HCEC 1CT (cell line): ENCODE data around the gene RRP9.

Experiments used
- DNase-seq: peaks from one replicate; pipeline ENCODE4 v3.0.0-alpha.2; 2017

Gene RRP9

DNA sequence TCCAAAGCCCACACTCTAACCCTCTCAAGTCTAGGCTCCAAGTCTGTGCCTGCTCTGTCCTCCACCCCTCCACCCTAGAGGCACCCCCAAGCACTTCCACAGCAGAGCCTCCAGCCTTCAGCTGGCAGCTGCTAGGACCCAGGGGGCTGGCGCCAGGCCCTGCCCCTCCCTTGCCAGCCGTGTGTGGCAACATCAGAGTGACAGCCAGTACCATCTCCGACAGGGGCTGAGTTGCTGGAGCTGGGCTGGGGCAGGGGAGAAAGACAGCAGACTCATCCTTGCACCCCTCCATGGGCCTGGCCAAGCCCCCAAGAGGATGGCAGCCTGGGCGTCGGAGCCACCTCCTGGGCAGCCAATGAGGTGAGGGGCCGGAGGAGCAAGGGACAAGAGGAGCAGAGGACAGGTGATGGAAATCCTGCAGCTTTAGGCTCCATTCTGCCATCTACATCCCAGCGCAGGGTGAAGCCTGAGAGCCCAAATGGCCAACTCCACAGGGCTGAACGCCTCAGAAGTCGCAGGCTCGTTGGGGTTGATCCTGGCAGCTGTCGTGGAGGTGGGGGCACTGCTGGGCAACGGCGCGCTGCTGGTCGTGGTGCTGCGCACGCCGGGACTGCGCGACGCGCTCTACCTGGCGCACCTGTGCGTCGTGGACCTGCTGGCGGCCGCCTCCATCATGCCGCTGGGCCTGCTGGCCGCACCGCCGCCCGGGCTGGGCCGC is 13.6 kb upstream of the RRP9 start, which contains the start of gene GPR62:
GPR62 (plus strand) TSS at position 207 of the 718 bp plus-strand sequence; CDS start at position 479, 272 bp downstream.
- no peak for DNase-seq

DNA sequence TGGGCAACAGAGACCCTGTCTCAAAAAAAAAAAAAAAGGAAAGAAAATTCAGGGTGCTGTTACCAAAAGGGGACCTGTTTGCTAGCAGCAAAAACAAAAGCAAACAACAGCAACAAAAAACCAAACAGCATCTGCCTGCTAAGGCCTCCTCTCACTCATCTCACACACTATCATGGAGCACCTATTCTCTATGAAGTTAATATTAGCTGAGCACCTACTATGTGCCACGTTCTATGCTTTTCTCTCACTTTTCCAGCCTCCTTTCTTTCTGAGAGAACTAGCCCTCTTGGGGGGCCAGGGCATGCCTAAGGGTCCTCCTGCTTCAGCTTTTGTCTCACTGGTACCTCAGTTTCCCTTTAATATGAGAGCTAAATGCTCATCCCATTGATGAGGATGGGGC is 13.0 kb upstream of the RRP9 start:
- no peak for DNase-seq

DNA sequence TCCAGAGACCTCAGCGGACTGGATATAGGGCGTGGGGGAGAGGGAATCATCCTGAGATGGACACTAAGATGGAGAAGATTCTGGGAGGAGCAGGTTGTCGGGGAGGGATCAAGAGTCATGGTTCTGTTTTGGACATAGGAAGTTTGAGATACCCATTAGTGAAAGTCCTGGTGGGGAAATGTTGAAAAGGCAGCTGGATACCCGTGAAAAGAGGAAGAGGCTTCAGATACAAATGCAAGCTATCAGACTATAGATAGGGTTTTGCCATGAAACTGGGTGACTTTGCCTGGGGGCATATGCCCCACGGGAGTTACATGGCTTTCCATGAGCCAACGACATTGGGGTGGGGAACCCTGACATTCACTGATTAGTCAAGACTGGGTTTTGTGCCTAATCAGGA is 12.4 kb upstream of the RRP9 start:
- DNase-seq = no peak

DNA sequence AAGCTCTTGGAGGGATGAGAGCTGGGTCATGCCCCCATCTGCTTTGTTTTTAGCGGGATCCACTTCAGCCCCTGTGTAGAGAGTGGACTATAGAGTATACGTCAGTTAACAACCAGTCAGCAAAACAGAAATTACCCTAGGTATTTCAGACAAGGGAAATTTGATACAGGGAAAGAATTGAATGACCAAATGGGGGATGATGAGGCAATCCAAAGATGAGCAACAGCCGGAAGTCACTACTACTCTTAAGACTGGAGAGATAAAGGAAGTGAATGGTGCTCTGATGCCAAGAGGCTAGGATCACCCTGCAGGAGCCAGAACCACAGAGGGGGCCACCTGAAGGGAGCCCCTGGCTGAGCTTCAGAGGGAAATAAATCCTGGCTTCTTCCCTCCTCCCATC is 11.7 kb upstream of the RRP9 start:
- peak; percentile 82 for DNase-seq

DNA sequence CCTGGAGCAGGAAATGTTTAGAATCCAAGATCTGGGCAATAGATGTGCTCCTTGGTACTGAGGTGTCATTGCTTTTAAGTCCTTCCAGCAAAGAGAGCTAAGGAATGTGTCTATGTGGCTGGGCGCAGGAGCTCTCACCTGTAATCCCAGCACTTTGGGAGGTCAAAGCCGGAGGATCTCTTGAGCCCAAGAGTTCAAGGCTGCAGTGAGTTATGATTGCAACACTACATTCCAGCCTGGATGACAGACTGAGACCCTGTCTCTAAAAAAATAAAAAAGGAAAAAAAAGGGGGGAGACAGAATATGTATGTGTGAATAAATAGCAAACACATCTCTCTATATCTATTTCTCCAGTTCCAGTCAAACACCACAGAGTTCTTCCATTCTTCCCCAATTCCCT is 9.2 kb upstream of the RRP9 start:
- DNase-seq = no peak

DNA sequence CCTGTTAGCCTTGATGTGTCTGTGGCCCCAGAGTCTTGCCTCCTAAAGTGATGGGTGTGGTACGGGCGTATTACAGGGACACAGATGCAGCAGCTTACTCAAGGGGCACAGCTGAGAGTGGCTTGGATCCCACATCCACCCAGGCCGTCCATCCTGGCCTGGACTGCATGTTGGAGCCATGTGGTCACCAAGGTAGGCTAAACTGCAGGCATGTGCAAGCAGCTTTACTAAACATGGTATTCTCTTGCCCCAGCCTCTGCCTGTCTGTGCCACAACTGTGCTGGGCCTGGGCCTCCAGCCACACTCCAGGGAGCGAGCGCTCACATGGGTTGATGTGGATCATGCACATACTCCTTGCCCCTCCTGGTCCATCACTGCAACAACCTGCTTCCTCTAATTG is 7.4 kb upstream of the RRP9 start:
- no peak for DNase-seq

DNA sequence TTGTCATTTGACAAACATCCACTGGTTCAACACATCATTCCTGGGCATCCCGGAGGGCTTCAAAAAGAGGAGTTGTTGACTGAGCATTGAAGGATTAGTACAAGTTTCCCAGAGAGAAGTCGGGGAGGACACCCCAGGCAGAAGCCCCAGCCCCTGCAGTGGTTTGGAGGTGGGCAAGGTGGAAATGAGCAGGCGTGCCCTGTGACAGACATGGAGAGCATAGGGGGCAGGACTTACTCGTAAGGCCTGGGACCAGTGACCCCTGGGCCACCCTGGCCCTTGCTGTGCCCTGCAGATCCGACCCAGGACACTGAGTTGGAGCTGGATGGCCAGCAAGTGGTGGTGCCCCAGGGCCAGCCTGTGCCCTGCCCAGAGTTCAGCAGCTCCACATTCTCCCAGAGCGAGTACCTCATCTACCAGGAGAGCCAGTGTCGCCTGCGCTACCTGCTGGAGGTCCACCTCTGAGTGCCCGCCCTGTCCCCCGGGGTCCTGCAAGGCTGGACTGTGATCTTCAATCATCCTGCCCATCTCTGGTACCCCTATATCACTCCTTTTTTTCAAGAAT is 6.4 kb upstream of the RRP9 start:
- DNase-seq = no peak

DNA sequence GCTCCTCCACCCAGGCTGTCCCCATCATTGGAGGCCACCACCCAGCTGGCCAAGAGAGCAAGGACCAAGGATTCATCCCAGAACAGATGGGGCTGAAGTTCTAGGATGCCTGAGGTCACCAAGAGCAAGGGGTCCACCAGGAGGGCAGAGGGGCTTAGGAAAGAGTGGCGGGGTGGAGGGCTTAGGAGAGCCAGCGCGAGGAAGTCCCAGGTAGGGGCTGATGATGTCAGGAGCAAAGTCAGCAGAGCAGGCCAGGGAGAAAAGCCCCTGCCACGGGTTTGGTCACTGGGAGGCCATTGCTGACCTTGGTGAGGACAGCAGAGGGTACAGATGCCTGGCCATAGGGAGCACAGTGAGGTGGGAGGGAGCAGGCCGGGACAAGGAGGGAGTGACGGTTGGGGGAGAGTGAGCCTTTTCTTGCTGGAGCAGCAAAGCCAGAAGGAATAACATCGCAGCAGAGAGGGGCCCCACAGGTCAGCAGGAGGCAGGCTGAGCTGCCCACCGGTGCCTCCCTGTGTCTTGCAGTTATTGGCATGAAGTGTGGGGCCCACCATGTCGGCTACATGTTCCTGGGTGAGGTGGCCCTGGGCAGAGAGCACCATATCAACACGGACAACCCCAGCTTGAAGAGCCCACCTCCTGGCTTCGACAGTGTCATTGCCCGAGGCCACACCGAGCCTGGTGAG is 5.7 kb upstream of the RRP9 start:
- no peak for DNase-seq

DNA sequence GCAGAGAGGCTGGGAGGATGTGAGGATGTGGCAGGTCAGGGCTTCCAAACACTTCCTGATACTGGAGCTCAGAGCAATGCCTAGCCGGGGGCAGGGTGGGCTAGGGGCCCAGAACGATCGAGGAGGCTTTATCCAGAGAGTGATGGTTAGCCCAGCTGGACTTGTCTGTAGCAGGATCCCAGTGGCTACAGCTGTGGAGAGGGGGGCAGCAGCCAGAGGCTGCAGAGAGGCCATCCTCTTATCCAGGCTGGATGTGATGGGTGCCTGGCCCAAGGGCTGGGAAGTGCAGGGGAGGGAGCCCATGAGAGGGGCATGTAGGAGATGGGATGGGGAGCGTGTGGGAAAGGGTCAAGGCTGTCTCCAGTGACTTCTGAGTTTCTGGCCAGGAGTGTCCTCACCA is 5.1 kb upstream of the RRP9 start:
- DNase-seq = no peak

DNA sequence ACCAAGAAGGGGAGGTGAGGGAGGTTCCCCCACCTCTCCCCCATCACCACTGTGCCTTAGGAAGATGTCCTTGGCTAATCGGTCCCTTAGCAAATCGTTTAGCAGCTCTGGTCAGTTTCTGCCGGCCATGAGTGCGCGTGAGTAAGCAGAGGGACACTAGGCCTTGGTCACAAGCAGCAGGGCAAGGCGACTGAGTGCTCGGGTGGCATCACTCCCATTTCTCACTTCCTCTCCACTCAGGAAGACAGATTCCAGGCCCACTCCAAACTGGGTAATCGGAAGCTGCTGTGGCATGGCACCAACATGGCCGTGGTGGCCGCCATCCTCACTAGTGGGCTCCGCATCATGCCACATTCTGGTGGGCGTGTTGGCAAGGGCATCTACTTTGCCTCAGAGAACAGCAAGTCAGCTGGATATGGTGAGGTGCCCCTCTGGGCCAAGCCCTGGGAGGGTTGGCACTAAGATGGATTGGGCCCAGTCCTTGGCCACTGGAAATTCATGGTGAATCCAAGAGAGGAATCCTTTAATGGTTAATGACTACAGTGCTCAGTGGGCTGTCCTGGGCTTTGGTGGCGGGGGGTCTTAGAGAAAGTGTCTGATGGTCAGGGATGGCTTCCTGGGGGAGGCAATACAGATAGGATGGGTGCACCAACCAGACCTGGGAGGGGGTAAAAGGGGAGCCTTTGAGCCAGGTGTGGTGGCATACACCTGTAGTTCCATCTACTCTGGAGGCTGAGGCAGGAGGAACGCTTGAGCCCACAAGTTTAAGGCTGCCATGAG is 4.4 kb upstream of the RRP9 start:
- no peak for DNase-seq

DNA sequence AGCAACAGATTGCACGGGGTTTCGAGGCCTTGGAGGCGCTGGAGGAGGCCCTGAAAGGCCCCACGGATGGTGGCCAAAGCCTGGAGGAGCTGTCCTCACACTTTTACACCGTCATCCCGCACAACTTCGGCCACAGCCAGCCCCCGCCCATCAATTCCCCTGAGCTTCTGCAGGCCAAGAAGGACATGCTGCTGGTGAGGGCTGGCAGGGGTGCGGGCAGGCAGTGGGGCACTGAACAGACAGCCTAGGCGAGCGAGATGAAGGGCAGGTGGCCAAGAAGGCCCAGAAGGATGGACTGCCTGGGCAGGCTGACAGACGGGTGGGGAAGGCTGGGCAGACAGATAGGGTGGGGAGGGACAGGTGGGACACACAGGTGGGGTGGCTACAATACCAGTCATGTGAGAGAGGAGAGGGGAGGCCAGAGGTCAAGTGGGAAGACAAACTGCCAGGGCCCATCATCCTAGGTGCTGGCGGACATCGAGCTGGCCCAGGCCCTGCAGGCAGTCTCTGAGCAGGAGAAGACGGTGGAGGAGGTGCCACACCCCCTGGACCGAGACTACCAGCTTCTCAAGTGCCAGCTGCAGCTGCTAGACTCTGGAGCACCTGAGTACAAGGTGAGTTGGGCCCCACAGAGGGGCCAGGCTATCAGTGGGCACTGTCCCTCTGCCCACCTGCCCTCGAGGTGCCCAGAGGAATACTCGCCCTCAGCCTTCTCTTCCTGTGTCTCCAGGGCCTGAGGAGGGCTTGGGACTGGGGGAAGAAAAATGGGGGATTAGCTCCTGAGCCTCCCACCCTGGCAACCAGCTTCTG is 3.5 kb upstream of the RRP9 start:
- DNase-seq = no peak

DNA sequence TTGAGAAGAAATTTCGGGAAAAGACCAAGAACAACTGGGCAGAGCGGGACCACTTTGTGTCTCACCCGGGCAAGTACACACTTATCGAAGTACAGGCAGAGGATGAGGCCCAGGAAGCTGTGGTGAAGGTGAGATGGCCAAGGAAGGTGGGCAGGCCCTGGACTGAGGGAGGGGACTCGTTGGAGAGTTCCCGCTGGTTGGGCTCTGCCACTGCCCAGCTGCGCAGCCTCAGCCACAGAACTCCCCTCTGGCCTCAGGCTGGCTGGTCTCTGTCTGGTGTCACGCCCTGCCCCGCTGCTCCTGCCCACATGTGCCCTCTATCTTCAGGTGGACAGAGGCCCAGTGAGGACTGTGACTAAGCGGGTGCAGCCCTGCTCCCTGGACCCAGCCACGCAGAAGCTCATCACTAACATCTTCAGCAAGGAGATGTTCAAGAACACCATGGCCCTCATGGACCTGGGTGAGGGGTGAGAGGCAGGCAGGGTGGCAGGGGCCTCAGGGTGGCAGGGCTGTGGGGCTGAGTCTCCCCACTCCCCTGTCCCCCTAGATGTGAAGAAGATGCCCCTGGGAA is 2.8 kb upstream of the RRP9 start:
- DNase-seq = no peak

DNA sequence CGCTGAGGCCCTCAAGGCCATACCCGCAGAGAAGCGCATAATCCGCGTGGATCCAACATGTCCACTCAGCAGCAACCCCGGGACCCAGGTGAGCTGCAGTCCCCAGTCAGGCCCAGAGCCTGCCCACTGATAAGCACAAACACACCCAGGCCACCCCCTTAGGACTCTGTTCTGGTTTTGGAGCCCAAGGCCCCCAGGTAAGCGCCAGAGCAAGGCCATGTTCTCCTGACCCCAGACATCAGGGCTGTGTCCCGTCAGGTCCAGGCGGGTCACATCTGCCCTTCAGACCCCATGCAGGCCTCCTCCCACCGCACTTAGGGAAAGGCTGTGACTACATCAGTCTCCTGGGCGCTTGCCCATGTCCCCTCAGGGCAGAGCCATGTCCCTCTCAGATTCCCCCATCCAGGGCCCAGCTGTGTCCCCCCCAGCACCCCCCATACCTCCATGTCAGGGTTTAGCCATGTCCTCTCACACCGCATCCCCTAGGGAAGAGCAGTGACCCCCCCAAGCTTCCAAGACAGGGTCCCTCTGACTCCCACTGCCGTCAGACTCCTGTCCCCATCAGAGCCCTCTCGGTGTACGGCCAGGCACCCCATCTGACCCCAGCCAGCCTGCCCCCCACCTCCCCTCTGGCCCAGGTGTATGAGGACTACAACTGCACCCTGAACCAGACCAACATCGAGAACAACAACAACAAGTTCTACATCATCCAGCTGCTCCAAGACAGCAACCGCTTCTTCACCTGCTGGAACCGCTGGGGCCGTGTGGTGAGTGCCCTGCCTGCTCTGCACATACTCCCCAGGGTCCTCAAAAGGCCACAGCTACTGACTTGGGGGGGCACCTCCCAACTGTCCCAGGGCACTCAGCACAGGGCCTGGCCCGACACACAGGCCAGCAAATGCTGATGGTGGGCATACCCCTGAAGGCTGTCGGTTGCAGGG is 2.0 kb upstream of the RRP9 start:
- no peak for DNase-seq

DNA sequence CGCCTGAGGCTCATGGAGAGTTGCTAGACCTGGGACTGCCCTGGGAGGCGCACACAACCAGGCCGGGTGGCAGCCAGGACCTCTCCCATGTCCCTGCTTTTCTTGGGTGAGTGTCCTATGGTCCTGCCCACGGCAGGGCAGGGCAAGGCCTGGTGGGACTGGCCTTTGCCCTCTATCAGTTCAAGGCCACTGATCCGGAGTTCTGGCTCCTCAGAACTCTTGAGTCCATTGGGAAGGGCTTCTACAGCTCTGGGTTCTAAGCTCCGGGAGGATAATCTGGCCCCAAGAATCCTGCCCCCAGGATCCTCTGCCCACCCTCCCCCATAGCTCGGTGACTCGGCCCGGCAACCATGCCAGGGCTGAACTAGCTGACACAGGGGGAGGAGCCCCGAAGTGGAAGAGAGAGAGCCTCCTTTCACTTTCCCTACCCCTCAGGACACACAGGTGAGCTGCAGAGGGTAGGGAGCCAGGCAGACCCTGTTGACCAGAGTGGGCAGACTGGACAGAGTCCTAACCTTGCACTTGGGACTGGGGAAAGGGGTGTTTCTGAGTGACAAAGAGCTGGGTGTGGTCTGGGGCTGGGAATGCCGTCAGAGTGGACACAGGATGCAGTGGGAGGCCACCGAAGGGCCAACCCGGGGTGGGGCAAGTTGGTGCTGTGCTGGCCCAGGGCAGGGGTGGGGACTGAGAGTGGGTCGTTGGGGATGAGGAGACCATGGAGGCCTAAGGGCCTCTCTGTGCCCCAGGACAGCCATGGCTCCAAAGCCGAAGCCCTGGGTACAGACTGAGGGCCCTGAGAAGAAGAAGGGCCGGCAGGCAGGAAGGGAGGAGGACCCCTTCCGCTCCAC is 1.1 kb upstream of the RRP9 start:
- peak; percentile 62 for DNase-seq

DNA sequence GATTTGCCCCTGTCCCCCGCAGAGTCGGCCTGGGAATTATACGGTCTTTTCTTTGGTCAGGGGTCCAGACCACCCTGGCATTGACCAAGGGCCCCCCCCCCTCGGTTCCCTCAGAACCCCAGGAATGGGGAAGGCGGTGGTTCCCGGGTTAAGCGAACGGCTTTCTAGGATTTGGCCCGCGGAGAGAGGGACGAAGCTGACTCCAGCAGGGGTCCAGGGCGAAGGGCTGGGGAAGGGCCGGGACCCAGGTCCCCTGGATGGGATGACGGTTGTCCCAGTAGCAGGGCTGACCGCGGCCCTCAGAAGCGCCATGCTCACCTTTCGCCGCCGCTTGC is 274 bp downstream of the RRP9 start:
- DNase-seq = no peak

DNA sequence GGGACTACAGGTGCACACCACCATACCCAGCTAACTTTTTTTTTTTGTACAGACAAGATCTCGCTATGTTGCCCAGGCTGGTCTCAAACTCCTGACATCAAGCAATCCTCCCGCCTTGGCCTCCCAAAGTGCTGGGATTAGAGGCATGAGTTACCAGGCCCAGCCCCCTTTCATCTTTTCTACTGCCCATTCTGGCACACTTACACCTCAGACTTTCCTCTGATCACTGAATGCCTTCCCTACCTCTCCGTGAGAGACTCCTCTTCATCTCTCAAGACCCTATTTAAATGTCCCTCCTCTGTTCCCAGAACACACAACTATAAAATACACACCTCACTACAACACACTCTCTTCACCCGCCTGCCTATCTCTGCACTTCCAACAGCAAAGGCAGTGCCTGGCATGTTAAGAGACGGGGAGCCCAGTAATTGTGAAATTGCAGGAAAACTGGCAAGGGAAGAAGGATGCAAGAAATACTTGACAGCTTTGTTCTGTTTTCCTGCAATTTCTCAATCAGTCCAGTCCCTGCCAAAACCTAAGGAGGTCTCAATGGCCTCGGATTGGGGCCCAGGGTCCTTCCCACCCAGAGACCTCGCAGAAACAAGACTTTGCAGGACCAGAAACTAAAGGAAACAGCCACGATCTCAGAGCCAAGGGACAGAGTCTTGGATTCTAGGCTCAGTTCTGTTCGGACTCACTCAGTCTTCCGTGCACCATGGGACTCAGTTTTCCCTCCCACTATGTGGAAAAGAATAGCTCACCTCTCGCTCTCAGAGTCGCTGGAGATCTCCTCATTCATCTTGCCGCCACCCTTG is 849 bp downstream of the RRP9 start:
- no peak for DNase-seq

DNA sequence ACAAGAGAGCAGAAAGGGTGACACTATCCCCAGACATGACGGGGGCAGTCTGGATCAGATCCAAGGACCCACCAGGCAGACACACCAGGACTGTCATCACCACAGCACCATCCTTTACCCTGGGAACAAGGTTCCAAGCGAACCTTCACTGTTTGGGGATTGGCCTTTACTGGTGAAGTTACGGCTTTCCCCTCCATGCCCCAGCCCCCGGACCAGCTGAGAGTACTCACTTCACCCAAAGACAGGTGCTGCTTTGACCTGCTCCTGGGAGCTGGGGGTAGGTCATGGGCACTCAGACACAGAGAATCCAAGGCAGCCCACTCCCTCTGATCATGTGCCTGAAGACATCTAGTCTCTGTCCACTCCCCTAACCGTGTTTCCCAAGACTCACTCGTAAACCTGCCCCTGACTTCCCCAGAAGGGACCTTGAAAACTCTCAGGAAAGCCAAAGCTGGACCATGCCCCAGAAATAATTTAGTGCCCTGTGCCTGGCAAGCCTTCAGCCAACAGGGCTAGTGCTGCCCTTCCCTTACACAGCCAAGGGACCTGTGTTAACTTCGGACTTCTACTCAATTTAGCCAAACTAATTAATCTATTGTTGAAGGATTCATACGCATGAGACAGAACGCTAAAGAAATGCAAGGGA is 2.8 kb downstream of the RRP9 start:
- no peak for DNase-seq

DNA sequence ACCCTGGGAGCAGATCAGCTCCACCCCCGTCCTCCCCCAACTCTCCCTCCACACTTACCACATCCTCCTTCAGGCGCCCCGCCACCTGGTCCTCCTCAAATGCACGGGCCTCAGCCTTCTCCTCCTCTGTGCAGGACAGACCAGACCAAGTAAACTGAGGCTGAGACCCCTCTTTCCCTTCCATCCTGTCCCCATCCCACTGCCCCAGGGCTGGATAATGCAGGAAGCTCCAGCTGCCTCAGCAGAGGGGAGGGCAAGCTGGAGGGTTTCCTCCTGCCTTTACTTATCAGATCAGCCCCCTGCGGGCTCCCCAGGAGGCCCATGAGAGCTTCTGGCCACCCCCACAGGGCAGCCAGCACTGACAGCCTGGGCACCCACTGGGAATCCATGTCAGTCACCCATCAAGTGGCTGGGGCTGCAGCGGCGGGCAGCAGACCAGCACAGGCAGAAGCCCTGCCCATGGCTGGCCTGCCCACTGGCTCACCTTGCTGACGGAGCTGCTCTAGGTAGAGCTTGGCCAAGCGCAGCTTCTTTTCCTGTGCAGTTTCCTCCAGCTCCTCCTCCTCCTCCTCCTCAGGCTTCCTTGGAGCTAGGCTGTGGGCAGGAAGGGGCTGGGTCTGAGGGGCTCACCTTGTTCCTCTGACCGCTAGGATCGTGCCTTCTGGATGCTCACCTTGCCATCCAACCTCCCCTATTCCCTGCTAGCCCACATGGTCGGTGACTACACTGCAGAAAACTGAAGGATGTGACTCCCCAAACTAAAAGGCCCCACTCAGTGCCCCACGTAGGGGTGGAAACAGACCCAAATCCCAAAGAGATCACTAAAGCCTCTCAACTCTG is 3.9 kb downstream of the RRP9 start:
- no peak for DNase-seq
